ENCODE data around the gene TCF7L2.
"Not testable (repeated sequence)": the region's sequence is repeated elsewhere in the genome, so short reads cannot be mapped to it uniquely, and the experiment has no call there.

Gene TCF7L2

GRCh38 chr10:113047963-113048781, 98.1 kb downstream of the TCF7L2 start:
- no peak for DNase-seq

GRCh38 chr10:113049881-113050280, 99.8 kb downstream of the TCF7L2 start:
- no peak for DNase-seq

GRCh38 chr10:113052076-113052830, 102.2 kb downstream of the TCF7L2 start:
- no peak for DNase-seq

- no peak for DNase-seq
Measured at GRCh38 chr10:113053091-113053490, 103.0 kb downstream of the TCF7L2 start.

GRCh38 chr10:113053881-113054280, 103.8 kb downstream of the TCF7L2 start:
- no peak for DNase-seq

- DNase-seq, result no peak
Measured at GRCh38 chr10:113055458-113055857, 105.4 kb downstream of the TCF7L2 start.

GRCh38 chr10:113056030-113056429, 106.0 kb downstream of the TCF7L2 start:
- no peak for DNase-seq

- DNase-seq, result no peak
Measured at GRCh38 chr10:113056441-113057021, 106.5 kb downstream of the TCF7L2 start.

- no peak for DNase-seq
Measured at GRCh38 chr10:113057948-113058522, 108.0 kb downstream of the TCF7L2 start.

- DNase-seq, result no peak
Measured at GRCh38 chr10:113058523-113059370, 108.7 kb downstream of the TCF7L2 start.

- DNase-seq, result no peak
Measured at GRCh38 chr10:113059371-113059780, 109.3 kb downstream of the TCF7L2 start.

- DNase-seq, result no peak
Measured at GRCh38 chr10:113060201-113061053, 110.4 kb downstream of the TCF7L2 start.

- DNase-seq, result no peak
Measured at GRCh38 chr10:113061054-113061430, 111.0 kb downstream of the TCF7L2 start.

- no peak for DNase-seq
Measured at GRCh38 chr10:113061557-113061956, 111.5 kb downstream of the TCF7L2 start.

GRCh38 chr10:113063043-113063967, 113.3 kb downstream of the TCF7L2 start:
- DNase-seq, result no peak

- DNase-seq, result no peak
Measured at GRCh38 chr10:113064039-113064438, 114.0 kb downstream of the TCF7L2 start.

- not testable (repeated sequence) for DNase-seq
Measured at GRCh38 chr10:113066120-113066519, 116.1 kb downstream of the TCF7L2 start.

- no peak for DNase-seq
Measured at GRCh38 chr10:113066561-113067312, 116.7 kb downstream of the TCF7L2 start.

GRCh38 chr10:113067501-113067900, 117.5 kb downstream of the TCF7L2 start:
- no peak for DNase-seq
